ENCODE measurements around the gene ODF4.

Gene ODF4

GRCh38 chr17:8353736-8354135 lies 14.1 kb downstream of the ODF4 start:
- Histone ChIP-seq H3K4me3 (ENCODE audit: low read depth in 1 of 2, low read length in 2 of 2) (no peak overlapping the region), H3K9me3 (ENCODE audit: low read length) (no peaks in the 10 kb centered on the region), H3K9ac (ENCODE audit: low read length) (no peak overlapping the region)

GRCh38 chr17:8354236-8354635 lies 14.6 kb downstream of the ODF4 start:
- H3K27ac ChIP-seq (ENCODE audit: low read depth, low read length) = no peak overlapping the region
- no peak overlapping the region for H3K9ac ChIP-seq (ENCODE audit: low read length)
- H3K4me3 ChIP-seq (ENCODE audit: low read depth in 1 of 2, low read length in 2 of 2) = no peak overlapping the region
- no peaks in the 10 kb centered on the region for H3K27me3 ChIP-seq (ENCODE audit: control insufficient read depth in 1 of 2, insufficient read depth in 2 of 2, low read length in 2 of 2)
- H3K9me3 ChIP-seq (ENCODE audit: low read length) = no peaks in the 10 kb centered on the region
- no peaks in the 10 kb centered on the region for H3K4me1 ChIP-seq (ENCODE audit: insufficient read depth, low read length)
- no peaks in the 10 kb centered on the region for H3K36me3 ChIP-seq (ENCODE audit: insufficient read depth, low read length)

More at GRCh38 chr17:8353736-8354135, 14.1 kb downstream of the ODF4 start:
- no peaks in the 10 kb centered on the region for H3K4me1 ChIP-seq (ENCODE audit: insufficient read depth, low read length)
- no peaks in the 10 kb centered on the region for H3K36me3 ChIP-seq (ENCODE audit: insufficient read depth, low read length)
- H3K27ac ChIP-seq (ENCODE audit: low read depth, low read length) = no peak overlapping the region
- no peaks in the 10 kb centered on the region for H3K27me3 ChIP-seq (ENCODE audit: control insufficient read depth in 1 of 2, insufficient read depth in 2 of 2, low read length in 2 of 2)

GRCh38 chr17:8357910-8358309 lies 18.3 kb downstream of the ODF4 start:
- Histone ChIP-seq H3K9me3 (ENCODE audit: low read length) (no peaks in the 10 kb centered on the region), H3K4me3 (ENCODE audit: low read depth in 1 of 2, low read length in 2 of 2) (no peak overlapping the region), H3K36me3 (ENCODE audit: insufficient read depth, low read length) (no peaks in the 10 kb centered on the region), H3K27me3 (ENCODE audit: control insufficient read depth in 1 of 2, insufficient read depth in 2 of 2, low read length in 2 of 2) (no peaks in the 10 kb centered on the region), H3K4me1 (ENCODE audit: insufficient read depth, low read length) (no peaks in the 10 kb centered on the region), H3K9ac (ENCODE audit: low read length) (no peak overlapping the region), H3K27ac (ENCODE audit: low read depth, low read length) (no peak overlapping the region)

DNA sequence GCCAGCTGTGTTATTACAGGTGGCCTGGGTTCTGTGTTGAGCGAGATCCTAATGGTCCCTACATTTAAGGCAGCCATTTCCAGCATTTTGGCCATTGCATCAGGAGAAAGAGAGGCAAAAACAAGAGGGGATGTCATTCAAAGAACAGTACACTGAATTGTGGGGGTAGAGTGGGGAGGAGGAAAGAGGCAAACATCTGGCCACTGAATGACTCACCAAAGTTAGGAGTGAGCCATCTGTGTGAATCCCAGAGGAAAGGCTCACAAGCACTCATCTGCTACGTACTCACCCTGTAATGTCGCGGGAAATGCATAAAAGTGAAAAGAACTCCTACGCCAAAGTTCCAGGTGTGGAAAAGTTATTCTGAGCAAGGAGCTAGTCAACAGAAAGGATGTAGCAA lies 20.1 kb downstream of the ODF4 start:
- no peak overlapping the region for H3K4me3 ChIP-seq (ENCODE audit: low read depth in 1 of 2, low read length in 2 of 2)
- H3K27ac ChIP-seq (ENCODE audit: low read depth, low read length) = no peak overlapping the region
- H3K27me3 ChIP-seq (ENCODE audit: control insufficient read depth in 1 of 2, insufficient read depth in 2 of 2, low read length in 2 of 2) = no peaks in the 10 kb centered on the region
- no peaks in the 10 kb centered on the region for H3K9me3 ChIP-seq (ENCODE audit: low read length)
- H3K9ac ChIP-seq (ENCODE audit: low read length) = no peak overlapping the region
- H3K36me3 ChIP-seq (ENCODE audit: insufficient read depth, low read length) = no peaks in the 10 kb centered on the region
- no peaks in the 10 kb centered on the region for H3K4me1 ChIP-seq (ENCODE audit: insufficient read depth, low read length)

DNA sequence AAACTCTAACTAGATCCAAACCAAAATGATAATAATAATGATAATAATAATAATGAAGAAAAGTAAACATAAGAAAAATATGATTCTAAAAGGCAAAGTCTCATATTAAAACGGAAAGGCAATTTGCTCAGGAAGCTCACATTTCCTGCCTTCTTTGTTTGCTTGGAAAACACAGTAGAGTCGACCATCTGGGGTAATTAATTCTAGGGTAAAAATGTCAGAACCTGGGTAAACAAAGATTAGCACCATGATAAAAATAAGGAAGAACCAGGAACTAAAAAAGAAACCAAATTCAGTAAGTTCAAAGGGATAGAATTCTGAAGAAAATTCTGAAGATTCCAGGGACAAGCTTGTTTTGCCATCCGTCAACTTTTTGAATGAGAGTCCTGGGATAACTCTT lies 20.6 kb downstream of the ODF4 start:
- Histone ChIP-seq H3K4me3 (ENCODE audit: low read depth in 1 of 2, low read length in 2 of 2) (no peak overlapping the region), H3K36me3 (ENCODE audit: insufficient read depth, low read length) (no peaks in the 10 kb centered on the region), H3K9ac (ENCODE audit: low read length) (no peak overlapping the region), H3K9me3 (ENCODE audit: low read length) (no peaks in the 10 kb centered on the region), H3K27me3 (ENCODE audit: control insufficient read depth in 1 of 2, insufficient read depth in 2 of 2, low read length in 2 of 2) (no peaks in the 10 kb centered on the region), H3K4me1 (ENCODE audit: insufficient read depth, low read length) (no peaks in the 10 kb centered on the region), H3K27ac (ENCODE audit: low read depth, low read length) (no peak overlapping the region)

DNA sequence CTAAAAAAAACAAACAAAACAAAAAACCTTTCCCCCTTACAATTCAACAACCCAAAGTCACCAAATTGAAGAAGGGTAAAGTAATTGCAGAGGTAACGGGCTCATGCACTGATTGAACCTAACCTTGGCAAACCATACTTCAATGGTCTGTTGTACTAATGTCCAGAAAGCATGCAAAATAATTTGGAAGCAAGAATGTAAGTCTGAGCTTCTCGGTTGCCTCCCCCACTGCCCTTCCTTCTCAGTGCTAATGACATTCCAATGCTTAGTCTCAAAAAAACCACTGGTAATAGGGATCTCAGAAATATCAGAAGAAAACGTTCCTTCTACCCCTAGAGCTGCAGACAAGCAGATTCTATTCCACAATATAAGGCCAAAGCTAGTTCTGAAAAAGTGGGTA lies 21.1 kb downstream of the ODF4 start:
- Histone ChIP-seq H3K4me1 (ENCODE audit: insufficient read depth, low read length) (no peaks in the 10 kb centered on the region), H3K36me3 (ENCODE audit: insufficient read depth, low read length) (no peaks in the 10 kb centered on the region), H3K4me3 (ENCODE audit: low read depth in 1 of 2, low read length in 2 of 2) (no peak overlapping the region), H3K9me3 (ENCODE audit: low read length) (no peaks in the 10 kb centered on the region), H3K27ac (ENCODE audit: low read depth, low read length) (no peak overlapping the region), H3K27me3 (ENCODE audit: control insufficient read depth in 1 of 2, insufficient read depth in 2 of 2, low read length in 2 of 2) (no peaks in the 10 kb centered on the region), H3K9ac (ENCODE audit: low read length) (no peak overlapping the region)

DNA sequence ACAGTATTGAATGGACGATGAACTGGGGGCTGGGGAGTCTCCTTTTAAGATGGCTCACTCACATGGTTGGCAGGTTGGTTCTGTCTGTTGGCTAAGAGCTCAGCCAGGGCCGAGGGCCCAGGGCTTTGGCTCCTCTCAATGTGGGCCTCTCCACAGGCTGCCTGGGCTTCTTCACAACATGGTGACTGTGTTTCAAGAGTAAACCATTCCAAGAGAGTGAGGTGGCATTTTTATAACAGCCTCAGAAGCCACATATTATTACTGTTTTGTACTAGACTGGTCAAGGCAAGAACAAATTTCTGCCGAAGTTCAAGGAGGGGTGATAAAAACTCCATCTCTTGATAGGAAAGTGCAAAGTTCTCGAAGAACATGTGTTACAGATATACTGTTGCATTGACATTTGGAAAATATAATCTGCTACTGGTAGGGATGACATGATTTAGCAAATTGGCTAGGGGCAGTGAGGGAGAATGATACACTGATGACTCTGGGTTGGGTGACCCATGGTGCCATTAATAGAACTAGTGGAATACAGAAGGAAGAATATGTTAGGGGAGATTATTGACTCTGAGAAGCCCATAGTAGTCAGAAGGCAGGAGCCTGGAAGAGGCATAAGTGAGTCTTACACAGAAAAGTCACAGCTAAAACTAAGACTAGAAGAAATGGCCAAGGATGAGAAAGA lies 23.2 kb downstream of the ODF4 start:
- no peaks in the 10 kb centered on the region for H3K9me3 ChIP-seq (ENCODE audit: low read length)
- H3K4me3 ChIP-seq (ENCODE audit: low read depth in 1 of 2, low read length in 2 of 2) = no peak overlapping the region
- H3K27me3 ChIP-seq (ENCODE audit: control insufficient read depth in 1 of 2, insufficient read depth in 2 of 2, low read length in 2 of 2) = no peaks in the 10 kb centered on the region
- H3K4me1 ChIP-seq (ENCODE audit: insufficient read depth, low read length) = no peaks in the 10 kb centered on the region
- H3K27ac ChIP-seq (ENCODE audit: low read depth, low read length) = no peak overlapping the region
- H3K36me3 ChIP-seq (ENCODE audit: insufficient read depth, low read length) = no peaks in the 10 kb centered on the region
- no peak overlapping the region for H3K9ac ChIP-seq (ENCODE audit: low read length)

DNA sequence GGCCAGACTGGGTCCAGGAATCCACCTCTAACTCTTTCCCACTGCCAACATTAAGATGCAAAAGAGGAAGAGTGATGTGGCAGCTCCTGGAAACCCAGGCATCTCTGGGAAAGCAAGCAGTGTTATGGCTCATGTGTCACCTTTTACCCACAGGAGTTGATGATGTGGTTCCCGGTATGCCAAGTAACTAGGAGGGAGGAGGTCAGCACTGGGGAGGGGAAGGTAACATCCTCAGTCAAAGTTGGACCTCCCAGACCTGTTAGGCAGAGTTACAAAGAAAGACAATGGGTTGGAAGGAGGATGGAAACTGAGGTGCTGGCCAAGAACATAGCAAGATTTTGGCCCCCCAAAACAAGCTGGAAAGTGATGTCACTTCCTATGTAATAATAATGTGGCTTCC lies 25.5 kb downstream of the ODF4 start:
- Histone ChIP-seq H3K27ac (ENCODE audit: low read depth, low read length) (no peak overlapping the region), H3K4me1 (ENCODE audit: insufficient read depth, low read length) (no peaks in the 10 kb centered on the region), H3K9me3 (ENCODE audit: low read length) (no peaks in the 10 kb centered on the region), H3K9ac (ENCODE audit: low read length) (no peak overlapping the region), H3K36me3 (ENCODE audit: insufficient read depth, low read length) (peaks cover 15% of the 10 kb centered on the region), H3K27me3 (ENCODE audit: control insufficient read depth in 1 of 2, insufficient read depth in 2 of 2, low read length in 2 of 2) (no peaks in the 10 kb centered on the region), H3K4me3 (ENCODE audit: low read depth in 1 of 2, low read length in 2 of 2) (no peak overlapping the region)

DNA sequence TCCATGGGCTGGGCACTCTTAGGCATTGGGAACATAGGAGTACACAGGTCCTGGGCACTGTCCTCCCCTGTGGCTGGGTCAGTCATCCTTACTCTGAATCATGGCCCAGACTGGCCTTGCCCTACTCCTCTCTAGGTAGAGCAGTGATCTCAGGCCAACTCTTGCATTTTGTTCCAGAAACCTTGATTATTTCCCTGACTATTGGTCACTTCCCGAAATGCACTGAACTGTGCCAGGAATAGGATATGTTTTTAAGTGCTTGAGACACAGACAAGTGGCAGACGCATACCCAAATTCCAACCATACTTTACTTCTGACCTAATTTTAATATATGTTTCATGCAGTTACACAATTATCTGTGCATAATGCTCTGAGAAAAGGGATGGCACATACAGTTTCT lies 26.6 kb downstream of the ODF4 start:
- Histone ChIP-seq H3K9ac (ENCODE audit: low read length) (no peak overlapping the region), H3K4me1 (ENCODE audit: insufficient read depth, low read length) (no peaks in the 10 kb centered on the region), H3K27me3 (ENCODE audit: control insufficient read depth in 1 of 2, insufficient read depth in 2 of 2, low read length in 2 of 2) (no peaks in the 10 kb centered on the region), H3K9me3 (ENCODE audit: low read length) (no peaks in the 10 kb centered on the region), H3K4me3 (ENCODE audit: low read depth in 1 of 2, low read length in 2 of 2) (no peak overlapping the region), H3K36me3 (ENCODE audit: insufficient read depth, low read length) (peaks cover 20% of the 10 kb centered on the region), H3K27ac (ENCODE audit: low read depth, low read length) (no peak overlapping the region)

DNA sequence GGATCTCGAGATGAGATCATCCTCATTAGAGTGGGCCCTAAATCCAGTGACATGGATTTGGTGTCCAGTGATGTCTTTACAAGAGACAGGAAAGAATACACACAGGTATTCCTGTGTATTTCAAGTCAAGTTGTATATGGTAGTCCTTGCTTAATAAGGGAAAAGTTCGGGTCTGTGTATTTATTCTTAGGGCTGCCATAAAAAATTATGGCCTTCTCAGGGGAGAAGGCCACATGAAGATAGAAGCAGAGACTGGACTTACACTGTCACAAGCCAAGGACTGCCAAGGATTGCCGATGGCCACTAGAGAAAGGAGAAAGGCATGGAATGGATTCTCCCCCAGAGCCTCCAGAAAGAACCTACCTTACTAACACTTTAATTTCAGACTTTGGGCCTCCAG lies 28.6 kb downstream of the ODF4 start:
- Histone ChIP-seq H3K9ac (ENCODE audit: low read length) (no peak overlapping the region), H3K27me3 (ENCODE audit: control insufficient read depth in 1 of 2, insufficient read depth in 2 of 2, low read length in 2 of 2) (no peaks in the 10 kb centered on the region), H3K4me1 (ENCODE audit: insufficient read depth, low read length) (no peaks in the 10 kb centered on the region), H3K36me3 (ENCODE audit: insufficient read depth, low read length) (peaks cover 26% of the 10 kb centered on the region), H3K27ac (ENCODE audit: low read depth, low read length) (no peak overlapping the region), H3K4me3 (ENCODE audit: low read depth in 1 of 2, low read length in 2 of 2) (no peak overlapping the region), H3K9me3 (ENCODE audit: low read length) (no peaks in the 10 kb centered on the region)

- Histone ChIP-seq H3K9ac (ENCODE audit: low read length) (no peak overlapping the region), H3K4me3 (ENCODE audit: low read depth in 1 of 2, low read length in 2 of 2) (no peak overlapping the region), H3K36me3 (ENCODE audit: insufficient read depth, low read length) (peaks cover 26% of the 10 kb centered on the region), H3K27me3 (ENCODE audit: control insufficient read depth in 1 of 2, insufficient read depth in 2 of 2, low read length in 2 of 2) (no peaks in the 10 kb centered on the region), H3K9me3 (ENCODE audit: low read length) (no peaks in the 10 kb centered on the region), H3K27ac (ENCODE audit: low read depth, low read length) (no peak overlapping the region), H3K4me1 (ENCODE audit: insufficient read depth, low read length) (peaks cover under 1% of the 10 kb centered on the region)
Observed at GRCh38 chr17:8369944-8370343, 30.3 kb downstream of the ODF4 start.

DNA sequence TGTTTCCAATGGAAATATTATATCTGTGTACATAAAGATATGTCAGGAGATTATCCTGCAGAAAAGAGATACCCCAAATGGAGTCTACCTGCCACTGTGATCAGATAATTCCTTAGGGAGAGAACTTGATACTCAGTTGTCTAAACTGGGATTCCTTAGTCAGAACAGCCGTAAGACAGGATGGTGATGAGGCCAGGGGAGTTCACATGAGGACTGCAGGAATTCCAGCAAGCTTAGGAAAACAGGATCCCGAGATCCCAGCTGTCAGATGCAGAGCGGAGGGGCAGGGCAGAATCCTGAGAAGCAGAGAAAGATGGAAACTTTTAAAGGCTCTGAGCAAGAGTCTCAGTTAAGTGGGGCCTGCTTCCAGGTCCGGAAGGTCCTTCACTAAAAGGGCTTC lies 32.1 kb downstream of the ODF4 start:
- H3K36me3 ChIP-seq (ENCODE audit: insufficient read depth, low read length) = peaks cover 26% of the 10 kb centered on the region
- no peaks in the 10 kb centered on the region for H3K9me3 ChIP-seq (ENCODE audit: low read length)
- H3K9ac ChIP-seq (ENCODE audit: low read length) = no peak overlapping the region
- no peak overlapping the region for H3K27ac ChIP-seq (ENCODE audit: low read depth, low read length)
- no peaks in the 10 kb centered on the region for H3K27me3 ChIP-seq (ENCODE audit: control insufficient read depth in 1 of 2, insufficient read depth in 2 of 2, low read length in 2 of 2)
- peaks cover 11% of the 10 kb centered on the region for H3K4me1 ChIP-seq (ENCODE audit: insufficient read depth, low read length)
- no peak overlapping the region for H3K4me3 ChIP-seq (ENCODE audit: low read depth in 1 of 2, low read length in 2 of 2)

Data from muscle layer of colon (tissue), 2 donors.